ENCODE results near the gene CCDC167.
"Not testable (repeated sequence)": the region's sequence is repeated elsewhere in the genome, so short reads cannot be mapped to it uniquely, and the experiment has no call there.

The CCDC167 gene

DNA sequence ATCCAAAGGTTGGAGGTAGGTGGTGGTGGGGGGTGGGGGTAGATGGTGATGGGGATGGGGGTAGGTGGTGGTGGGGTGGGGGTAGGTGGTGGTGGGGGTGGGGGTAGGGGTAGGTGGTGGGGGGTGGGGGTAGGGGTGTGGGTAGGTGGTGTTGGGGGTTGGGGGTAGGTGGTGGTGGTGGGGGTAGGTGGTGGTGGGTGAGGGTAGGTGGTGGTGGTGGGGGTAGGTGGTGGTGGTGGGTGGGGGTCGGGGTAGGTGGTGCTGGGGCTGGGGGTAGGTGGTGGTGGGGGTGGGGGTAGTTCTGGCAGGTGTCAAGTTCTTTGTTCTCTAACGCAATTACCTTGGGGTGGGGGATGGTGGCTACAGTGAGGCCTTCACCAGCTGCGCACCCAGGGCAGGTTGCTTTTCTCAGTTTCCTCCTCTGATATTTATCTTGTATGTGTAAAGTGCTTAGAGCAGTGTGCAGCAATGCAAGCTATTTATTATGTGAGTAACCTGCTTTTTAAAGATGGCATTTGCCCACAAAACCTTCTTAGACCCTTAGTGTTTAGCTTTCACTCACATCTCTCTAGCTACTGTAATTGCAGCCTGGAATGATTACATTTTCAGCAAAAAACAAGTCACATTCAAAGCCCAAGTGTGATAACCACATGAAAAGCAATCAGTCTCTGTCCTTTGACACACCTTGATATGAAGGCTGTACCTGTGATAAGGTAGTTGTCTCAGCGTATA, 8.2 kb upstream of the CCDC167 start:
- no peak for DNase-seq

DNA sequence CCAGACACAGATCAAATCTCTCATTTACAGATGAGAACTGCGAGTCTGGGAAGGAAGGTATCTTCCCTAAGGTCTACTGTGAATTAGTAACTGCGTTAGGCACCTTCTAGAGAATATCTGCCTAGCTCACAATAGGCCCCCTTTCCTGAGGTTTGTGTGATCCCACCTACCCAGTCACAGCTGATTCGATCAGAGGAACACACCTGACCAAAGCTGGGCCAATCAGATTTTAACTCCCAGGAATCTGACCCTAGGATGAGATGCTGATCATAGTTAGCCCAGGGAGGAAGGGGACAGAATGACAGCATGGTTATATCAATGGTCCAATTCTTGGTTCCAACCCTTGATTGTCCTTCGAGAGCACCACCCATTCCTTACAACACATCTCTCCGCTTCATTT, 7.4 kb upstream of the CCDC167 start:
- no peak for DNase-seq

DNA sequence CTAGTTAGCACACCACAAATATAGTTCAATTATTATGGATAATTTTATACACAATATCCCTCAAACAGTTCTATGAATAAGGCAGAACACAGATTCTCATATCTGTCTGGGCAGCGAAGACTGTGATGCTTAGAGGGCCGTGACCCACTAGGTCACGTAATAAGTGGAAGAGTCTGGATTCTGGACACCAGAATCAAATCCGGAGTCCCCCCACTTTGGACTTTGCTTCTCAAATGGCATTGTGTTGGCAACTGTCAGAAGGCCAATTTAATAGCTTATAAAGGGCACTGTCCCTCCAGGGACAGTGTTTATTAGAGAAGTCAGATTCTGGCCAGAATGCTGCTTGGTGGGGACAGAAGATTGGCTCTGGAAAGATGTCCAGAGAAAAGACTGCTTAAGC, 6.8 kb upstream of the CCDC167 start:
- DNase-seq: no peak

DNA sequence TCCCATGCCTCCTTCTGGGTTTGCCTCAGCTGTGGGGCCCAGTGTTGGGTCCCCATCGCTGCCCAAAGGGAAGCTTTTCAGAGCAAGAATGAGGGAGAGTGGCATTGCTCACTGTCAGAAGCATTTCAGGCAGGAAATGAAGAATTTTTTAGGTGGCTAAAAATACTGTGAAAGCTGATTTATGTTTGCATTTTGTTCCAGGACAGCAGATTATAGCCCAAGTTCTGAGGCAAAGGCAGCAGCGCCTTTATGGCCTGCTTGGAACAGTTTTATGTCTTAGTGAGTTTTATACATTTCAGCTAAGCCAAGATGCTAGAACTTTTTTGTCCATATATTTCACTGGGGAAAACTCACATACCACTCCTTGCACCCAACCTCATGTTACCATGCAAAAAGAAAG, 4.3 kb upstream of the CCDC167 start:
- DNase-seq: no peak

DNA sequence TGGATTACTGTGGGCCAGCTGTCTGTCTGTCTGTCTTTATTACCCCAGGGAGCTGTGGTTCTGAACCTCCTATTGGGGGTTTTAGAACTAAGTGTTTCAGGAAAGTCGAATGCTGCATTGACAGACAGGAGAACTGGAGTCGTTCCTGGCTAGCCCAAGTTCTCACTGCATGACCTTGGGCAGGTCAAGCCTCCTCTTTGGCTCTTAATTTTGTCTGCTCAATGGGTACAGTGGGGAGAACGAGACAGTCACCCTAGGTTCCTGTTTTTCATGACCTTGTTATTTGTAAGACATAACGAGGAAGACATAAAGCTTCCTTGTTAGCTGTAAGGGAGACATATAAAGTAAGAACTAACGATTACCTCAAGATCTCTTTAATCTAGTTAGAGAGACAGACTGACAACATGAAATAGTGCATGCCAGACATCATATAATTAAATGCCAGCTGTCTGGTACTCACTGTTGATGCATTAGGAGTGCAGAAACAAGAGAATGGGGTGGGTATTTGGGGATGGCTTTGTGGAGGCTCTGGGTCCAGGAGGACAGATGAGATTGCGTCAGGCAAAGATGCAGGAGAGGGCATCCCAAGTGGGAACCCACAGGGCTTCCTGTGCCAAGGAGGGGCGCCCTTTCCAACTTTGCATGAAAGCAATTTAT, 3.7 kb upstream of the CCDC167 start:
- DNase-seq: peak; percentile 22

DNA sequence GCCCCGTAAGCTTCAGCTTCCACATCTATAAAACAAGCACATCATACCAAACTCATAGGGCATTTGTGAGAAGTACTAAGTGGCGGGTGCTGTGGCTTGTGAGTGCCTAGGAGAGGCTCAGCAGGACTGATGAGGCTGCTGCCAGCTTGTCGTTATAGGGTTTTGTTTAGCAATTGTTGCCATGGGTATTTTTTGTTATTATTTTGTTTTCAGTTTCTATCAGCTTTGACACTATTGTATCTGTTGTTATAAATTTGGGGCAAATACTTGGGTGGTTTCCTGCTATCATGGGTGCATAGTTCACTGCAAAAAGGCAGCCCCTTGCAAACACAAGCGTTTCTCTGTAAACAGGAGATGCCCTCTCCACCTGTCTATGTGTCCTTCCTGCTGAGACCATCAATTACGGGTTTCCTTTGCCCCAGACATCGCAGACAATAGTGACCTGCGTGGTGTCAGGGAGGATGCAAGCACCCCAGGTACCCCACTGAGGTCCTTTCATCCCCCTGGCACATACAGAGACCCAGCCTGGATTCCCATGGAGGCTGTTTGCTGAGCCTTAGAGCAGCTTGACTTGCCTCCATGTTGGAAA, 3.1 kb upstream of the CCDC167 start:
- DNase-seq: no peak

DNA sequence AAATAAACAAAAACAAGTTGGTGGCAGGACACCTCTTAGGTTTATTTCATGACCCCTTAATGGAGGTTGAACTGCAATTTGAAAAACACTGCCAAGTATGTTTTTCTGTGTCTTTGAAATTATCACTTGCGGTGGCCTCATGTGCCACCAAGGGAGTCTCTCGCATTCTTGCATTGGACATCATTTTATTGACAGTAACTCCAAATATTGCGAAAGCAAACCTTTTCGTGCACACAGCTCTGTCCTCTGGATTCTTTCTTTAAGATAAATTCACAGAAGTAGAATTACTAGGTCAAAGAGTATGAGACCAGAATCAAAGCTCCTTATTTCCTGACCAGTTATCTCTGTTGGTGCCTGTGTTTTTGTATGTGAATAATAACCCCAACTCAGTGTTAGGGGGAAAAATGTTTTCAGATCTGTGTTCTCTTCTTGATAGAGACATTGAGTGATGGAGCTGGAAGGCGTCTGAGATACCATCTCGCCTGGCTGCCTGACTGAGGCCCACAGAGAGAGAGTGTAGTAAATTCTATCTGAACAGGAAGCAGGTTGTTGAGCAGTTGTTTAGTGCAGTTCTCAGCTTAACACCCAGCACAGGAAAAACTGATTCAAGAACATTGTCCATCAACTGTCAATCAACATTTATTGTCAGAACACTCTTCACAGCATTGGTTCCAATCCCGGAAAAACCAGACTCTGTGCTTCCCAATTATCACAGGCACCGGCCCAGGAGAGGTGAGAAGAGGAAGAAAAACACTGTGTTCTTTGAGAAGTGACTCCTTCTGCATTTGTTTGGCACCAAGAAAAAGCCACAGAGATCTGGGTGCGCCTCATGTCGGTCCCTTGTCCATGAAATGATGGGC, 2.2 kb upstream of the CCDC167 start:
- DNase-seq: peak; percentile 59

DNA sequence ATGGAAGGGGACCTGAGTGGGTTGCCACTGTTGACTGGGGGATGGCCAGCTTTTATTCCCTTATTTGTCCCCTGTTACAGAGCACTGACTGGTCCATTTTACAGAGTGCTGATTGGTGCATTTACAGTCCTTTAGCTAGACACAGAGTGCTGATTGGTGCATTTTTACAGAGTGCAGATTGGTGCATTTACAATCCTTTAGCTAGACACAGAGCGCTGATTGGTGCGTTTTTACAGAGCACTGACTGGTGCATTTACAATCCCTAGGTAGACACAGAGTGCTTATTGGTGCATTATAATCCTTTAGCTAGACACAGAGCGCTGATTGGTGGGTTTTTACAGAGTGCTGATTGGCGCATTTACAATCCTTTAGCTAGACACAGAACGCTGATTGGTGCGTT, 1.2 kb upstream of the CCDC167 start:
- DNase-seq: not testable (repeated sequence)

DNA sequence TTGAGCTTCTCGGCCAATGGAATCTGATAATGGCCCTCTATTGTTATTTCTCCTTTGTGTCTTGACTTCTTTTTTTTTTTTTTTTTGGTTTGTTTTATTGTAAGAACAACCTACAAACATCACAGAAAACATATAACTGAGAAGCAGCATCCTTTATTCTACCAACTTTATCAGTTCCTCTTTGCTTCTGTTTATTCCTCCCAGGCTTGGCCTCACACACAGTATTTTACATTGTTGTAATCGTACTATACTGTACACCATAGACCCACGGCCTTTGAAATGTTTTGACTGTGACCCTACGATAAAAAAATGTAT, 558 bp upstream of the CCDC167 start:
- DNase-seq: no peak

DNA sequence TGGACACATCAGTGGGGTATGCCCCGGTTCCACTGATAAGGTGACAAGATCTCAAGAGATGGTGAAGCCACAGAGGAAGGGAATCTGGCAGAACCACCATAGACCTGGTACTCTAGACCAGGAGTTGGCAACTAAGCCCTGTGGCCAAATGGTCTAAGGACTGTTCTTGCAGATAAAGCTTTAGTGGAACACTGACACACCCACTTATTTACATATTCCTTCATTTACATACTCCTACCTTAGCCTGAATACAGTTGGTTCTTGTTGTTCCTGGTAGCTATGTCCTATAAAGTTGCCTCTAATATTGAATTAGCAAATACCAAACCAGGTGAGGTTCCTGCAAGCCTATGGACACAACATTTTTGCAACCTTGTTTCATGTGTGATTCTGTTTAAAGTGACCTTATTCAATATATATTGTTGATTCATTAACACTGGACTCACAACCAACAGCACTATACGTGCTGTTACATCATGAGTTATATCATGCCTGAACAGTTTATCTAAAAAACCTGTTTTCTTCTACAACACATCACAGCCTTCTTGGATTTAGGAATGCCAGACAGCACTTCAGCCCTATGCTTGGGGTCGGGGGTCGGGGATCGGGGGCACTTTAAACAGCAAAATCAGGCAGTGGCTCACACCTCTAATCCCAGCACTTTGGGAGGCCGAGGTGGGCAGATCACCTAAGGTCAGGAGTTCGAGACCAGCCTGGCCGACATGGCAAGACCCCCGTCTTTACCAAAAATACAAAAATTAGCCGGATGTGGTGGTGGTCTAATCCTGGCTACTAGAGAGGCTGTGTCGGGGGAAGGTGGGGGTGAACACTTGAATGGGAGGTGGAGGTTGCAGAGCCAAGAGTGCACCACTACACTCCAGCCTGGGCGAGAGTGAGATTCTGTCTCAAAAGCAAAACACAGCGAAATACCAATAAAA, 2.5 kb downstream of the CCDC167 start:
- DNase-seq: no peak

DNA sequence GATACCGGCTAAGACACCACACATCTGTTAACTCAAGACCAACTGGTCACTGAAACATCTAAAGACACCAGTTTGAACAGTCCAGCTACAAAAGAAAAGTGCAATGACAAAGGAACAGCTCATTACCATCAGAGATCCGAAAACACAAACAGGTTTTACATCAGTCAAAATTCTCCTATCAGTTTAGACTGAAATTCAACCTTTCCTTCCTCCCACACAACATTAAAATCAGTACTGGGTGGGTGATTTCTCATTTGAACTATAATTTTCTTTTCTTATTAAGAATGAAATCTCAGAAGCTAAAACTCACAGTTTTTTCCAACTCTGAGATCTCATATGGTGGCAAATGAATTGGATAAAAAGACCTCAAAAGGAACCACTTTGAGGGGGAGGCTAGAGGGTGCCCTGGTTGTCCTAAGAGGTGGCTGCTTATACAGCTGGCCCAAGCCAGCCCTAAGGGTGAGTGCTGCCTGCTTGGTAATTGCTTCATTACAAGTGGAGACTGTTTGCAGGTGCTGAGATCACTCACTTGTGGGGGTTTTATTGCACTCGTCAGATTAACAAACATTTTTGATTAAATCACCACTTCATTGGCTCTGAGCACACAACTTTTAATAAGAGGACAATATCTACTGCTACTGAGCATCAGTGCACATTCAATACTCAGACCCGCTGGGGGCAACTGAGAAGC, 4.3 kb downstream of the CCDC167 start:
- no peak for DNase-seq

DNA sequence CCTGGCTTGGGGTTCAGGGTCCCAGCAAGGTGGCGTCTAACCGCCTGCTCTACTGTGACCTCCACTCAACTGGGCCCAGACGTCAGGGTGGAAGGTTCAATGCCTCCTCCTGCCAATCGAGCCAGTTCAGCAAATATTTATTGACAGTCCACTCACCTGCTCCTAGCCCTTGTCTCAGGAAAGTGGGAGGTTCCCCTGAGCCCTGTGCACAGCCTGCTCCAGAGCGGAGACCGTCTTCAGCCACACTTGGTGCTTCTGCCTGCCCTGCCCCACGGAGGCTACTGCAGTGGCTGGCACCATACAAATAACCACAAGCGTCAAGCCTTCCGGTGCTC, 6.1 kb downstream of the CCDC167 start:
- DNase-seq: no peak

DNA sequence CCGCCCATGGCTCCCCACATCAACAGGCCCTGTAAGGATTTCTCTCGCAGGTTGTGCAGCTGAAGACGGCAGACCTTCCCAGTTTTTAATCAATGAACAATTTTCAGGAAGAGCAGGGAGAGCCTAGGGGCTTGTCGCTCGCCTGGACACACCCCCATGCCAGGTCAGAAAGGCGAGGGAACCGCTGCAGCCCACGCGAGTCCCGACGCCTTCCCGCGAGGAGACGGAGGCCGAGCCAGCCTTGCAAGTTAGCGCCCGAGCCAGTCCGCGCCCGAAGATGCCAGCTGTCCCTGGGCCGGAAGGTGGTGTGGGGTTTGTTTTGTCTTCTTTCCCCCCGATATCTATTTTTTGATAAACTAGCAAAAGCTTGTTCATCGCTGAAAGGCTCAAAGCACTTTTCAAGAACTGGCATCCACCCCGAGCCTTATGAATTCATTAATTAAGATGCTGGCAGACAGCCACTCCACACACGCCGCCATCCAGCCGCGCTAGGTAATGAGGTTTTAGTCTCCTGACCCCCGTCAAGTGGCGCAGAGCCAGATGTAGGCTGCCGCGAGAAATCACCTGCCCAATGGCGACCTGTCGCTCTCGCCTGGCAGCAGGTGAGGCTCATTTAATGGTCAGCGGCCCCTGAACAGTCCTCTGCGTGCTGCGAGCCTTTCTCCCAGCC, 6.6 kb downstream of the CCDC167 start:
- no peak for DNase-seq

DNA sequence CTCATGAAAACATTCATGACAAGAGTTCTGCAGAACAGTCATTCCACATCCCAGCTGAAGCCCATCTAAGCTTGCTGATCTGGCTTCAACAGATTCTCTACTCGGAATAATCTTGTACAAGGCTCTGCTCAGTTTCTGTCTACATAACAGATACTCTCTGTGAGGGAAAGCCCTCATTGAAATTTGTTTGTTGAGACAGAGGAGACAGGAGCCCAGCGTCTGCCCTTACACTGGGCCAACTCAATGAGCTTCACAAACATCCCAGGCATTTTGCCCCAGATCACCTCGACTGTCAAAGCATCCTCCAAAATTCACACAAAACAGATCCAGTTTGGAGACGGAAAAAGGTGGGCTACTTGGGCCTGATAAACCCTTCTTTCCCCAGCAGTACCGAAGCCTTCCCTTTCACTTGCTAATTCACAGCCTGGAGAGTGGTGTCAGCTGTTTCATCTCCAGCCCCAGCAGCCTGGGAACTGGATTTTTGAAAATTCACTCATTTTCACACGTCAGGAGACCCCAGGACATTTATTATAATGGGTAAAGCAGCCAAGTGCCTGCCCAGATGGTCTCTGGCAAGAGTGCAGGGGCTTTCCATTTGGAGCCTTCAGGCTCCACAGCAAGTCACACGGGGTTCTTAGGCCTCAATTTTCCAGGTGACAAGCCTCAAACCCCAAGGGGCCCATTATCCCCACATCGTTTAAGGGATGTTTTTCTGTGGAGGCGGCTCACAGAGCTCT, 7.3 kb downstream of the CCDC167 start:
- no peak for DNase-seq

DNA sequence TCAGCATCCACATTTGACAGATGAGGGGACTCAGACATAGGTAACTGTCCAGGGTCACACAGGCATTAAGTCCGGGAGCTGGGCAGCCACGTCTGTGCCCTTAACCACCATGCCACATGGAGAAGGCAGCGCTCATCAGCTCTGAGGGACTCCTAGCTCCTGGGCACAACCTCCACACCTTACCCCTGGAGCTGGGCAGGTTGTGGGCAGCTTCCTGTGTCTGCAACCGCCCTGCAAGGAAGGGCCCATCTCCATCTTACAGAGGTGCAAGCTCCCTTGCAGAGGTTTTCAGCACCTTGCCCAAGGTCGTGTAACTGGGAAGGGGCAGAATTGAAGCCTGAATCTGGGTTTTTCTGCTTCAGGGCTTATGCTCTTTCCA, 7.9 kb downstream of the CCDC167 start:
- no peak for DNase-seq

DNA sequence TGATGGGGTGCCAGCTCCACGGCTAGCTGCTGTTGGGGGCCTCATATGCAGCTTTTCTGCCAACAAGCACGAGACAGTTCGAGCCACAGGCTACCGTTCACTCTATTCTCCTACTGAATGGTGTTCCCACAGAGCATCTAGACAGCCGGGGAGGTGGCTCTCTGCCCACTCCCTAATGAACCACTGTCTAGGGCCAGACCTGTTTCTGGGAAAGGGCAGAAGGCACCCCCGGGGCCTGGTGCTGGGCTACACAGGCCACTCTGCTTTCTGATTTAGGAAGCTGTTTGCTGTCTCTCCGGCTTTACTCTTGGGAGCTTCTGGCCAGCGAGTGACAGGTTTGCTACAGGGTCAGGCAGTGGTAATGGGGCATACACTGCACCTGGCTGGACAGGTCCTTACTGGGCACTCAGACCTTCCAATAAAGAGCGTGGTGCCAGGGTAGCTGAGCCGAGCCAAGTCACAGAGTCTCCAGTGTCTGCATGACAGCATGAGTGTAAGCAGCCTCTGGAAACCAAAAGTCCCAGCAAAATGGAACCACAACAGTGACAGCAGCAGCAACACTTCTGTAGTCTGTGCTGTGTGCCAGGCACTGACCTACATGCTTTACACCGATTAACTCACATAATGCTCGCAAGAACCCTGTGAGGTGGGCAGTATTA, 8.4 kb downstream of the CCDC167 start:
- no peak for DNase-seq

DNA sequence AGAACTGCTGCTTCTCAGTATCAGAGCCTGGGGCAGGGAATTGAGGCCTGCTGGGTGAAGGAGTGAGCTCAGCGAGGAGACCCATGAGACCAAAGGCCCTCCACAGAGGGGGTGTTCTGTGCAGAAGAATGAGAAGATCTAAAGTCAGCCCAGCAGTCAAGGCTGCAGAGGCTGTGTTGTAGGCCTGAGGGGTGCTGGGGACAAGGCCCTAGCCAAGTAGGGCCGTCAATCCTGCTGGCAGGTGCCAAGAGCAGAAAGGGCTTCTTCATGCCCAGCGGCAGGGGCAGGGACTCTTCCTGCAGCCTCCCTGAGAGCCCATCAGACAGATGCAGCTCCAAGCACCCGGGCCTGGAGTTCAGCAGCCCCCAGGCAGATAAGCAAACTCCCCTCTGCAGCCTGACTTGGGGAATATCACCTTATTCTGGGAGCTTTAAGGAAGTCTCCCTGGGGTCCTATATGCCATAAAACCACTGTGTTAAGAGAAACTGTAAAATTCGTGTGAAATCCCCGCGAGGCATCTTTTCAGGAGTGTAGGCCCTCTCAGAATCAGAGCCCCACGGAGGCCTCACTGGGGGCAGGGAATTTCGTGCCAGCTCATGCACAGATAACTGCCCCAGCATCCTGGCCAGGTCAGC, 9.0 kb downstream of the CCDC167 start:
- DNase-seq: no peak

DNA sequence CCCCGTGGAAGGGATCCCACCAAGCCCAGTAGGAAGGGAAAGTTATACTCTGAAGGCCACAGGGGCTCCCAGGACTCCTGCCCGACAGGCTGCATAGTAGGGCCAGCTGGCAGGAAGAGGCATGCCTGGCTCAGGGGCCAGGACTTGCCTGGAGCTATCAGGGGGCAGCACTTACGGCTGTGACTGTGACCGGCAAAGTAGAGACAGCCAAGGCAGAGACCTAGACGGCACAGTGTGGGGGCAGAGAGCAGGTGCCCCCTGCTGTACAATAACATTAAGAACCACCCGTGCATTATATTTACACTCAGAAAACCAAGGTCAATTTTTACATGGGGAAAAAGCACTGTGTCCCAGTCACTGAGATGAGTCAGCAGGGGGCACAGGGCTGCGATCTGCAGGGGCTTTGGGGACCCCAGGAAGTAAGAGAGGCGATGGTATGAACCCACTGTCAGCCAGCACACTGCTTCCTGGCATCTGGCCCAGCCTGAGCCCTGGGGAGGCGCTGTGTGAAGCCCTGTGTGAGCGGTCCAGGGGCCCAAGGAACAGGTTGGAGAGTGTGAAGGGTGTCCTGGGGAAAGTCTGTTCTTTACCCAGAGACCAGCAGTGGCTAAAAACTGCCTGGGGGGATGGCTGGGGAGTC, 9.9 kb downstream of the CCDC167 start:
- DNase-seq: no peak

DNA sequence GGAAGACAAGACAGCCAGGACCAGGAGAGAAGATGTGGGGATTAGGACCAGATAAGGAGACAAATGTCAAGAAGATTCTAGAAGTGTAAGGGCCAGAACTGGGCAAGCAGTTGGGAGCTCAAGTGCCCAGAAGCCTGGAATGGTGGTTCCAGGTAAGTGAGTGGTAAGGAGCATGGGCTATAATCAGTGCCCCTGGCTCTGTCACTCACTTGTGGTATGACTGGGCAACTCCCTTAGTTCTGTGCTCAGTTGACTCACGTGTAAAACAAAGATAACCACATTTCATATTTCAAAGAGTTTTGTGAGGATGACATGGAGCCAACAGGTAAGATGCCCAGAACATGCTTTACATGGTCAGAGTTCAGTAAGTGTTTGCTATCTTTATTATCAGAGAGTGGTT, 11.2 kb downstream of the CCDC167 start:
- no peak for DNase-seq

All from KG1 (cell line).